PC-9 (cell line): ENCODE measurements around the gene RBL2.

Source experiments
- CTCF ChIP-seq: fragments of 200-600 bp; sonication (generic); conservative IDR thresholded peaks from 2 replicates; pipeline ENCODE4 v1.6.1; 2017; ENCODE audit warnings: mixed run types, antibody characterized with exemption, mild to moderate bottlenecking, moderate library complexity
- EZH2 ChIP-seq: fragments of 200-600 bp; sonication (generic); IDR thresholded peaks from 2 replicates; pipeline ENCODE4 v1.8.0; 2017; ENCODE audit warnings: antibody characterized with exemption, low read depth

- TF ChIP-seq CTCF, result no peak
- TF ChIP-seq EZH2, result no peak
These were observed 61.1 kb downstream of the RBL2 start for GRCh38 chr16:53495325-53495724.
